ENCODE results near the gene ZNF10. TPM values are rescaled to one million over a fixed set of nuclear protein-coding genes. Genes with fewer than 3 reads are reported as not detected.

ZNF10 gene
- total and polyA plus RNA-seq, 9 donors, result 9.6 to 38.8 (median 21.4) TPM

DNA sequence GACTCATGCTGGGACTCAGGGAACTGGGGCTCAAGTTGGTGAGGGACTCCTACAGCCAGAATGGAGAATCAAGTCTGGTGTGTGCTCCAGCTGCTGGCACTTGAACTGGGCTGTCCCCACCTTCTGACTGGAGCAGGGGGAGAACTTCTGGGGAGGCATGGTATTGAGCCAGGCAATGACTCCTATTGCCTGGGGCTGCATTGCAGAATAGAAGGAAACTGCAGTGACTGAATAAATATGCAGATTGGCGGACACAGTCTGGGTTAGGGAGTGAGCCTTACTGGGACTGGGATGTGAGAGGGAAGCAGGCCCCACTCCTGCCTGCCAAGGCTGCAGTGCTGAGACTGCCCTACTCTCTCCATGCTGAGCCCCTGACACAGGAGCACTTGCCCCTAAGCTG lies 42.1 kb downstream of the ZNF10 start:
- no peak for DNase-seq
- Histone ChIP-seq H3K9me3 (peaks cover 0 to 2% of the 10 kb centered on the region in 2 donors), H3K4me1 (ENCODE audit: insufficient read depth) (no peaks in the 10 kb centered on the region), H3K27me3 (no peaks in the 10 kb centered on the region), H3K27ac (no peak overlapping the region), H3K4me3 (no peak overlapping the region), H3K36me3 (no peaks in the 10 kb centered on the region)
- intact Hi-C loops (cut with DNase I), result no loop called here
- no peak for TF ChIP-seq POLR2A (IDR thresholded peaks at IDR 0.05)
- no peak for TF ChIP-seq EP300 (IDR thresholded peaks at IDR 0.05)
- TF ChIP-seq, protein P1, sequence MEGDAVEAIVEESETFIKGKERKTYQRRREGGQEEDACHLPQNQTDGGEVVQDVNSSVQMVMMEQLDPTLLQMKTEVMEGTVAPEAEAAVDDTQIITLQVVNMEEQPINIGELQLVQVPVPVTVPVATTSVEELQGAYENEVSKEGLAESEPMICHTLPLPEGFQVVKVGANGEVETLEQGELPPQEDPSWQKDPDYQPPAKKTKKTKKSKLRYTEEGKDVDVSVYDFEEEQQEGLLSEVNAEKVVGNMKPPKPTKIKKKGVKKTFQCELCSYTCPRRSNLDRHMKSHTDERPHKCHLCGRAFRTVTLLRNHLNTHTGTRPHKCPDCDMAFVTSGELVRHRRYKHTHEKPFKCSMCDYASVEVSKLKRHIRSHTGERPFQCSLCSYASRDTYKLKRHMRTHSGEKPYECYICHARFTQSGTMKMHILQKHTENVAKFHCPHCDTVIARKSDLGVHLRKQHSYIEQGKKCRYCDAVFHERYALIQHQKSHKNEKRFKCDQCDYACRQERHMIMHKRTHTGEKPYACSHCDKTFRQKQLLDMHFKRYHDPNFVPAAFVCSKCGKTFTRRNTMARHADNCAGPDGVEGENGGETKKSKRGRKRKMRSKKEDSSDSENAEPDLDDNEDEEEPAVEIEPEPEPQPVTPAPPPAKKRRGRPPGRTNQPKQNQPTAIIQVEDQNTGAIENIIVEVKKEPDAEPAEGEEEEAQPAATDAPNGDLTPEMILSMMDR (IDR thresholded peaks at IDR 0.05), result no peak
- 62 to 94% (median 85%) methylated on average over 1 of the region's 1 CpG for WGBS, 3 donors

DNA sequence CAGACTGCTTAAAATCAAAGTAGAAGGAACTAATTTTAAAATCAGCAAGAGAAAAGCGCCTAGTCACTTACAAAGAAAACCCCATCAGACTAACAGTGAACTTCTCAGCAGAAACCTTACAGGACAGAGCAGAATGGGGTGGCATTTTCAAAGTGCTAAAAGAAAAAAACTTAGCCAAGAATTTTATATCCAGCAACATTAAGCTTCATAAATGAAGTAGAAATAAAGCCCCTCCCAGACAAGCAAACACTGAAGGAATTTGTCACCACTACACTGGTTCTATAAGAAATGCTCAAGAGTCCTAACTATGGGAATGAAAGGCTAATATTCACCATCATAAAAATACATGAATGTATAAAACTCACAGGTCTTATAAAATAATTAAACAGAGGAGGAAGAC lies 44.5 kb downstream of the ZNF10 start:
- no peaks in the 10 kb centered on the region for H3K36me3 ChIP-seq
- H3K27ac ChIP-seq, result no peak overlapping the region
- peaks cover 0 to 5% of the 10 kb centered on the region in 2 donors for H3K9me3 ChIP-seq
- WGBS, 3 donors, result 71 to 83% (median 75%) methylated on average over 1 of the region's 1 CpG
- H3K27me3 ChIP-seq, result no peaks in the 10 kb centered on the region
- H3K4me1 ChIP-seq (ENCODE audit: insufficient read depth), result no peaks in the 10 kb centered on the region
- TF ChIP-seq POLR2A (IDR thresholded peaks at IDR 0.05) (no peak), EP300 (IDR thresholded peaks at IDR 0.05) (no peak)
- TF ChIP-seq, protein P1 (IDR thresholded peaks at IDR 0.05), result no peak
- no peak for DNase-seq
- H3K4me3 ChIP-seq, result no peak overlapping the region
- intact Hi-C loops (cut with DNase I), result no loop called here

DNA sequence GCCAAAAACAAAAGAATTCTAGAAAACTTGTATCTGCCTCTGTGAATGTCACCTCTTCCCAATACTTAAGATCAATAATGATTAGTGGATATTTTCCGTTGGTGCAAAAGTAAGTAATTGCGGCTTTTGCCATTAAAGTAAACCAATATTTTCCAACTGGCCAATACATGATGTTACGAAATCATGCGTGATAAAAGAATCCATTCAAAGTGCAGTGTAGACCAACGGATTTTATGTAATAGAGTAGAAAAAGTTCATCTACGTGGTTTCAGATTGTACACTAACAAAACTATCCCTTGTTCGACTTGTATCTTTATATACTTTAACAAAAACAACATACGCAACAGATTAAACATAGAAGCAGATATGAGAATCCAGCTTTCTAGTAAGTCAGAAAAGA lies 50.2 kb downstream of the ZNF10 start:
- Histone ChIP-seq H3K27me3 (no peaks in the 10 kb centered on the region), H3K9me3 (peaks cover 0 to 20% of the 10 kb centered on the region in 2 donors), H3K4me1 (ENCODE audit: insufficient read depth) (no peaks in the 10 kb centered on the region), H3K27ac (no peak overlapping the region), H3K36me3 (no peaks in the 10 kb centered on the region), H3K4me3 (no peak overlapping the region)
- no peak for DNase-seq
- TF ChIP-seq, protein P1 (IDR thresholded peaks at IDR 0.05), result no peak
- TF ChIP-seq EP300 (IDR thresholded peaks at IDR 0.05) (no peak), POLR2A (IDR thresholded peaks at IDR 0.05) (no peak)
- intact Hi-C loops (cut with DNase I), result no loop called here
- WGBS, 3 donors, result 97% methylated on average over 8 of the region's 8 CpGs

GRCh38 chr12:133181238-133181959 lies 51.0 kb downstream of the ZNF10 start, which contains the start of gene ZNF268:
TSS of gene ZNF268 (plus strand) at chr12:133181495. CDS start at chr12:133181998, 503 bp downstream.
- H3K27ac ChIP-seq, result peak within 1 kb of the TSS in 1 of 2 donors; percentile 41
- peak; percentile 88 to 93 (median 91) for DNase-seq
- TF ChIP-seq, protein P1 (IDR thresholded peaks at IDR 0.05), result peak; percentile 37 to 63 (median 60)
- TF ChIP-seq EP300 (IDR thresholded peaks at IDR 0.05), result no peak
- TF ChIP-seq POLR2A (IDR thresholded peaks at IDR 0.05), result peak; percentile 32
- no peaks in the 10 kb centered on the region for H3K27me3 ChIP-seq
- no peaks in the 10 kb centered on the region for H3K4me1 ChIP-seq (ENCODE audit: insufficient read depth)
- peaks cover 0 to 27% of the 10 kb centered on the region in 2 donors for H3K9me3 ChIP-seq
- peak within 1 kb of the TSS; percentile 89 for H3K4me3 ChIP-seq
- H3K36me3 ChIP-seq, result no peaks in the 10 kb centered on the region
- intact Hi-C loops (cut with DNase I), result no loop called here
- WGBS, 3 donors, result 1 to 2% (median 1%) methylated on average over 40 of the region's 40 CpGs
